ENCODE data around the gene PMPCA. TPM values are rescaled to one million over a fixed set of nuclear protein-coding genes. Genes with fewer than 3 reads are reported as not detected.

PMPCA gene
- total and polyA plus RNA-seq, 2 of the 13 experiments (the other 11 are each of a cell fraction or from before 2014, with no cell fraction given), result 70.2 to 88.4 TPM

GRCh38 chr9:136410500-136411287 lies at the start of gene PMPCA, which contains the start of gene ENTR1 (continued):
- TF ChIP-seq JARID2 (CRISPR knock-in tag; IDR thresholded peaks at IDR 0.05; ENCODE audit: insufficient replicate concordance), result no peak
- no peak; the same call in 1 of the 2 replicates for TF ChIP-seq MTF2 (CRISPR knock-in tag; IDR thresholded peaks at IDR 0.05; ENCODE audit: borderline replicate concordance)
- no peak for TF ChIP-seq ZNF709 (CRISPR knock-in tag; IDR thresholded peaks at IDR 0.05)
- TF ChIP-seq ZNF598 (CRISPR knock-in tag; IDR thresholded peaks at IDR 0.05; ENCODE audit: borderline replicate concordance), result 0 out of 2 replicates have a peak, but pooled peaks have one; percentile 24
- TF ChIP-seq PRMT3 (CRISPR knock-in tag; IDR thresholded peaks at IDR 0.05; ENCODE audit: borderline replicate concordance, low read depth), result no peak
- no peak for TF ChIP-seq ATF6 (CRISPR knock-in tag; conservative IDR thresholded peaks at IDR 0.05)
- no peak for TF ChIP-seq ZNF510 (CRISPR knock-in tag; IDR thresholded peaks at IDR 0.05; ENCODE audit: low read depth)
- no peak for TF ChIP-seq GPBP1L1 (CRISPR knock-in tag; IDR thresholded peaks at IDR 0.05)
- no peak for TF ChIP-seq HNF4G (IDR thresholded peaks at IDR 0.05; ENCODE audit: borderline replicate concordance, low read depth, low read length)
- TF ChIP-seq HNF4G (CRISPR knock-in tag; IDR thresholded peaks at IDR 0.05; ENCODE audit: borderline replicate concordance, low read depth), result 0 out of 2 replicates have a peak, but pooled peaks have one; percentile 45
- TF ChIP-seq DNMT1 (CRISPR knock-in tag; IDR thresholded peaks at IDR 0.05), result no peak; the same call in 1 of the 2 replicates
- no peak; the same call in 1 of the 2 replicates for TF ChIP-seq ISL2 (CRISPR knock-in tag; IDR thresholded peaks at IDR 0.05)
- no peak for TF ChIP-seq IKZF1 (IDR thresholded peaks at IDR 0.05)
- peak; percentile 56 for TF ChIP-seq AGO2 (optimal IDR thresholded peaks at IDR 0.05; ENCODE audit: low read depth, low read length)
- TF ChIP-seq ZNF572 (CRISPR knock-in tag; IDR thresholded peaks at IDR 0.05), result no peak
- TF ChIP-seq ZNF629 (CRISPR knock-in tag; conservative IDR thresholded peaks at IDR 0.05), result 0 out of 2 replicates have a peak, but pooled peaks have one; percentile 18
- TF ChIP-seq REL (CRISPR knock-in tag; conservative IDR thresholded peaks at IDR 0.05), result no peak
- TF ChIP-seq ZNF501 (CRISPR knock-in tag; IDR thresholded peaks at IDR 0.05), result no peak
- no peak for TF ChIP-seq ZNF761 (CRISPR knock-in tag; conservative IDR thresholded peaks at IDR 0.05)
- TF ChIP-seq BCL6 (CRISPR knock-in tag; IDR thresholded peaks at IDR 0.05), result peak; percentile 44
- no peak for TF ChIP-seq SP140L (CRISPR knock-in tag; IDR thresholded peaks at IDR 0.05; ENCODE audit: borderline replicate concordance)
- TF ChIP-seq ZNF503 (CRISPR knock-in tag; IDR thresholded peaks at IDR 0.05), result peak; percentile 38; the same call in 1 of the 2 replicates
- peak; percentile 30; the same call in 1 of the 2 replicates for TF ChIP-seq ZNF337 (CRISPR knock-in tag; IDR thresholded peaks at IDR 0.05; ENCODE audit: borderline replicate concordance, low read depth)
- TF ChIP-seq ZNF230 (CRISPR knock-in tag; IDR thresholded peaks at IDR 0.05), result no peak
- TF ChIP-seq ZNF567 (CRISPR knock-in tag; IDR thresholded peaks at IDR 0.05; ENCODE audit: borderline replicate concordance), result no peak

Measured in HepG2 (cell line).